Fibroblast of skin of left quadriceps (primary cell): ENCODE data around the gene USP34.
"Not testable (repeated sequence)": the region's sequence is repeated elsewhere in the genome, so short reads cannot be mapped to it uniquely, and the experiment has no call there.

Experiments
- DNase-seq, 2 experiments: peaks; one replicate each; pipeline ENCODE4 v3.0.0-alpha.2; 2013; ENCODE audit warnings: low read depth in 2 of 2

Gene USP34

DNA sequence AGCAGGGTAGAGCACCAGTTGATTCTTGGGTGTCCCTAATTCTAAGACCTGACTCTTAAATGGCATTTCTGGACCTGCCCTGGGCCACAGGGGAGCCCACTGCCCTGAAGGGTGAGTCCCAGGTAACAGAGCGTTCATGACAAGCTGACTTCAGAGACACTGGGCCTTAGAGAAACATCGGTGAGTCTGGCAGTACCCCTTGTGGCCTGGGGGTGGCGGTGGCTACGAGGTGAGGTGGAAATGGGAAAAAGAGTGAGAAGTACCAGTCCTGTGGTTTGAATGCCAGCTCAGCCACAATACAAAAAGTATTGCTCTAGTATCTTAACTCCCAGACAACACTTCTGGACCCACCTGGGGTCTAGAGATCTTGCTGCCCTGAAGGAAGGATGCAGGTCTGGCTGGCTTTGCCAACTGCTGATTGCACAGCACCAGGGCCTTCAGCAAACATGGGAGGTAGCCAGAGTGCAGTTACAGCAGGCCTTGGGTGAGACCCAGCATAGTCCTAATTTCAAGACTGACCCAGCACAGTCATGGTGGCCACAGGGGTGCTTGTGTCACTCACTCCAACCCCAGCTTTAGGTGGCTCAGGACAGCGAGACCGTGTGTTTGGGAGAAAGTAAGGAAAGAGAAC is 44.5 kb downstream of the USP34 start:
- DNase-seq, result no peak

DNA sequence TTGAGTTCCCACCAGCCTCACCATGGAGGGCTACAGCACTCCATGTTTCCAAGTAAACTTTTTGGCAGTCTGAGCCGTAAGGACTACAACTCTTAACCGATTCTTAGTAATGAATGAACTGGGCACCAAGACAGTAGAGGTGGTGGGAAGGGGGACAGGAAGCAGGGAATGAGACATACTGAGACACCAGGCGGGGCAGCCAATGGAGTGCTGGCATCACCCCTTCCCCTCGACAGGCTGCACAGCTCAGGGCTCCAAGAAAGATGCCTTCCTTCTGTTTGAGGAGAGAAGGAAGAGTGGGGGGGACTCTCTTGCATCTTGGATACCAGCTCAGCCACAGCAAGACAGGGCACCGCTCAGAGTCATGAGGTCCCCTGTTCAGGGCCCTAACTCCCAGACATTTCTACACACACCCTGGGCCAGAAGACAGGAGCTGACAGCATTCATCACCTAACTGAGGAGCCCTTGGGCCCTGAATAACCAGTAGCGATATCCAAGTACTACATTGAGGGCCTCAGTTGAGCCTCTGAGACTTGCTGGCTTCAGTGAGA is 45.2 kb downstream of the USP34 start:
- DNase-seq, result no peak

DNA sequence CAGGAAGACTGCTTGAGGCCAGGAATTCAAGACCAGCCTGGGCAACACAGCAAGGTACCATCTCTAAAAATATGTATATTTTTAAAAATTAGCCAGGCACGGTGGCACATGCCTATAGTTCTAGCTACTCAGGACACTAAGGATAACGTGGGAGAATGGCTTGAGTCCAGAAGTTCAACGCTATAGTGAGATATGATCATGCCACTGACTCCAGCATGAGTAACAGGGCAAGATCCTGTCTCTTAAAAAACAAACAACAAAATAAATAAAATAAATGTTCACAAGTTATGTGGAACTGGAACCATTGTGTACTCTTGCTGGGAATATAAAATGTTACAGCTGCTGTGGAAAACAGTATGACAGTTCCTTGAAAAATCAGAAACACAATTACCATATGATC is 47.2 kb downstream of the USP34 start:
- DNase-seq, result no peak

DNA sequence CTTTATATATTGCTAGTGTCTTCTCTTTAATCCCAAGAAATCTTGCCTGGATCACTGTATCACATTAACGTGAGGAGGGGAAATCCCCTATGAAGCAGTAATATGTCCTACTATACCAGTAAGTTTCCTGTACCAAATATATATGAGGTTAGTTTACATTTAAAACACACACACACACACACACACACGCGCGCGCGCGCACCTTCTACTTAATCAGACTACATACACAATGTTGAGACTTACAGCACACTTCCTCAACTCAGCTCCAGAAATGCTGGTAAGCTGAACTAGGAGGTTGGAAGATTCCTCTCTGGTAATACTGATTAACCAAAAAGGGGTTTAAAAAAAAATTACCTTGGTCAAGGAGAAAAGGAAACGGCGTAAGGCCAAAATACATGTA is 49.3 kb downstream of the USP34 start:
- no peak for DNase-seq

DNA sequence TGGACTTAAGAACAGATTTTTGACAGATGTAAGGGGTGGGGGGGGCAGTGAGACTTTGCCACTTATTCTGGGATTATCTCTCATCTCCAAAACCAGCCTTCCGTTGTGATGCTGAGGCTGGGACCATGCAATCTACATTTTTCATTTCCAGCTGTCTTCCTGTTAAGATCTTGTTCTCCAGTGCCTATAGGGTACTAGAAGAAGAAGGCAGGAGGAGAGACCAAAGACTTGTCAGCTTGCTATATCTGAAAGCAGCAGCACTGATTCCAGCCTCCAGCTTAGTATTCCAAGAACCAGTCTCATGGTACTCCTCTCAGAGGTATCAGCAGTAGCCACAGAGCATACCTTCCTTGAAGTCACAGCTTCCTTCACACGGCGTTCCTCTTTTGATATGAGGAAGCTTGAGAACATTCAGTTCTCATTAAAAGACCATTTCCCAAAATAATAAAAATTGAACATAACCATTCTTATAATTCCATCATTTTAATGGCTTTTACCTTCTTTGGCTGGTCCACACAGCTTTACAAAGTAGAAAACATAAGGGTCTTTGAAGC is 49.8 kb downstream of the USP34 start:
- DNase-seq, result no peak

DNA sequence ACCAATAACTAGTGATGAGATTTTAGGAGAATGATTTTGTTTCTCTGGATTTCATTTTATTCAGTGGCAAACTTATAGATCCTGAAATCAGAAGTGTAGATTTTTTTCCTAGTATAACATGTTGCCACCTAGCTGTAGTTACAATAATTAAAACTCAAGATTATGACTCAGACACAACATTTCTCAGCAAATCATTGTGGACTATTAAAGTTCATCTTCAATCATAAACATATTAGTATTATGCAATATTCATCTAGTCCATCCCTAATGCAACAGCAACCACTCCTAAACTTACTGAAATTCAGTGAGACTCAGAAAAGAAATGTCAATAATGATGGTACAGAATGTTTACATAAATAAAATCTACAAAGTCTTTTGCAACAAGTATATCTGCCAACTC is 51.3 kb downstream of the USP34 start:
- DNase-seq, result peak in 1 of 2 experiments; percentile 3

DNA sequence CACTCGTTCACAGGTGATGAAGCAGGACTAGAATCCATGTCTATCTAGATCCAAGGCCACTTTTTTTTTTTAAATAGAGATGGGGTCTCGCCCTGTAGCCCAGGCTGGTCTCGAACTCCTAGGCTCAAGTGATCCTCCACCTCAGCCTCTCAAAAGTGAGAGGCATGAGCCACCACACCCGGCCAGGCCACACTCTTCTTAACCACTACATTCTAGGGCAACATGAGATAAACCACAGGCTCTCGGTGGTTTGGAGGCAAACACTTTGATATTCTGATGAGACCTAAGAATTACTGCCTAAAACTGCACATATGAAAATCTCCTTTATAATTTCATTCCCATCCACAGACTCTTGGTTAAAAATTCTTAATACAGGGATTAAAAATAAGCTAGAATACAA is 51.8 kb downstream of the USP34 start:
- DNase-seq, result no peak

DNA sequence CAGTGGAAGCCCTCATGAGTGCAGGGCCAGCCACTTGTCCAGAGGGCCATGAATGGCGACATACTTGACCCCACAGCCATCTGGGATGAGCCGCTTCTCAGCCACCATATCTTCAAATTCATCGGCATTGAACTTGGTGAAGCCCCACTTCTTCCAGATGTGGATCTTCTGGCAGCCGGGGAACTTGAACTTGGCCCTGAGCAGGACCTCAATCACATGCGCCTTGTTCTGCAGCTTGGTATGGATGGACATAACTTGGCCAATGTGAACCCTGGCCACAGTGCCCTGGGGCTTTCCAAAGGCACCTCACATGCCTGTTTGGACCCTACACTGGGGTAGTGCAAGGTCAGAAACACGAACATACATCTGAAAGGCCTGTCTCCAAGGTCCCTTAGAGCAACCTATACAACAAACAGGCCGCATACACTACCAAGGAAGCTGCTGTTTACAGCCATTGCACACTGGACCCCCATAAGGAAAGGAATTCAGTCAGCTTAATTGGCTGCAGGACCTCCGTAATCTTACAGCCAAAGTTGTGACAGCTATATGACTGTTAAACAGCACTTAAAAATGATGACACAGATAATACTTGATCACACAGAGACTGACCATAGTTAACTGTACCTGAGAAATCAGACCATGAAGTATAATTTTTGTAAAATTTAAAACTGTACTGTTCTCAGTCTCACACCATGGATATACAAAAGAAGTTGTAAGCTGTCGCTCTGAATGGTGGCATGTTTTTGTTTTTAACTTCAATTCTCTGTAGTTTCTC is 53.8 kb downstream of the USP34 start:
- no peak for DNase-seq

DNA sequence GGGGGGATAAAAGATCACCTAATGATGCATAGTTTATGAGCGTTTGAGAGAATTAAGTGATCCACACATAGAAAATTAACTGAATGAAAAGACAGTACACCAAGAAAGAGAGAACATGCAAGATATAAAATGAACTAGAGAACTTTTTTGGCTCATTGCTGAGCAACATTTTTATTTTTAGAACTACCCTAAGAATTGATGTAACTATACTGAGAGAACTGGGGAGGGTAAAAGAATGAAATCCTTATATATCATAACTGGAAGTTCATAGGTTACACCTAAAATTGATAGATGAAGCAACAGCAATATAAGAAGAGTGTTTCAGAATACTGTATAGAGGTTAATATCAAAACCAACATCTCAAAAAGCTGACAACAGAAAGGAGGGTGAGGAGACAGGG is 55.6 kb downstream of the USP34 start:
- no peak for DNase-seq

DNA sequence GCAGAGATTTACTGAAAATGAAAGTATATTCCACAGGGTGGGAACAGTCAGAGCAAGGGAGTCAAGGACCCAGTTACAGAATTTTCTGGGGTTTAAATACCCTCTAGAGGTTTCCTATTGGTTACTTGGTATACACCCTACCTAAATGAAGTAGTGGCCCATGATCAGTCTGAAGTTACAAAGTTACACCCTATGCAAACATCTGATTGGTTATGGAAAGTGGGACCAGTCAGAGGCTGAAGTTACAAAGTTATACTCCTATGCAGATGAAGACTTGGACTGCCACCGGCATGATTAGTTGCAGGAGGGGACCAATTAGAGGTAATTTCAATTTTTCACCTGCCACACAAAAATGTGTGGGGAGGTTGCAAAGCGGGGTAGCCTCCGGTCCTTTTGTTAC is 56.2 kb downstream of the USP34 start:
- DNase-seq, result no peak

DNA sequence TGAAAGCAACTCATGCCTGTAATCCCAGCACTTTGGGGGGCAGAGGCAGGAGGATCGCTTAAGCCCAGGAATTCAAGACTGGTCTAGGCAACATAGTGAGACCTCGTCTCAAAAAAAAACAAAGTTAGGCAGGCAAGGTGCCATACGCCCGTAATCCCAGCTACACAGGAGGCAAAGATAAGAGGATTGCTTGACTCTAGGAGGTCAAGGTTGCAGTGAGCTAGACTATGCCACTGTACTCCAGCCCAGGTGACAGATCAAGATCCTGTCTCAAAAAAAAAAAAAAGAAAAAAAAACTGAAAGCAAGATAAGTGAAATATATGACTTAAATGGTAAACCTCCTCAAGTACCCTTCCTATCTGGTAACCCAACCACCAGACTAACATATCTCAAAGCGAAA is 59.8 kb downstream of the USP34 start:
- no peak for DNase-seq

DNA sequence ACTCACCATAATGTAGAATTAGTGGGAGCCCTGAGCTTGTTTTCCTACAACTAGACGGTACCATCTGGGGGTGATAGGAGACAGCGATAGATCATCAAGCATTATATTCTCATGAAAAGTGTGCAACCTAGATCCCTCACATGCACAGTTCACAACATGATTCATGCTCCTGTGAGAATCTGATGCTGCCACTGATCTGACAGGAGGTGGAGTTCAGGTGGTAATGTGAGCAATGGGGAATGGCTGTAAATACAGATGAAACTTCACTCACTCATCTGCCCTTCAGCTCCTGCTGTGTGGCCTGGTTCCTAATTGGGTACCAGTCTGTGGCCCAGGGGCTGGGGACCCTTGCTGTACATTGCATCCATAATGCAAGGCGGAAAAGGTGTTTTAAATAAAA is 60.7 kb downstream of the USP34 start:
- DNase-seq, result no peak

DNA sequence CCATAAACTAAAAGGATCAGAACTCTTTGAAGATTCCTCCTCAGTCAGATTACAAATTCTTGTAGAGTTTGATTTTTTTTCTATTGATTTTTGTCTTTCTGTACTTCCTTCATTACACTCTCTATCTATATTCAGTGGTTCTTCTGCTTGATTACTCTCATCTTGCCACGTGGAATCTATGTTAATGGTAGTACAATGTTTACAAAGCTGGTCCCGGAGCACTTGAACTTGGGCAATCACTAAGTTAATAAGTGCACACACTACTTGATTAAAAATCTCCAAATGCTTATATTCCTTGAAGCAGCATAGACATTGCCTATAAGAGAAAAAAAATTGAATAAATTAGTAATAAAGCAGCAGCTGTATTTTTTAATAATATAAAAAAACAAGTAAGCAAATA is 65.1 kb downstream of the USP34 start:
- DNase-seq, result no peak

DNA sequence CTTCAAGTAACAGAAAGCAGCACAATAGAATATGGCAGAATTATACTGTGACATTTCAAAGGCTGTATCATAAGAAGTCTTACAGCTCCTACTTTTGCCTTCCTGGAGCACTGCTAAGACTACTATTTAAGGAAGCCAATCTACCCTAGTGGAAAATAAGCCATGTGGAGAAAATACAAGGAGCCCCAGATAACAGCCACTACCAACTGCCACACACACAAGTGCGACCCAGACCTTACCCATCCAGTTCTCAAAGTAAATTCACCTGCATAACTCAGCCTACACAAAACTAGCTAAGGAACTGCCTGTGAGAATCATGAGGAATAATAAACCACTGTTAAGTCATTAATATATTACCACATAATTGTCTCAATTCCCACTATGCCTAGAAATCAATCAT is 66.4 kb downstream of the USP34 start:
- DNase-seq, result no peak

DNA sequence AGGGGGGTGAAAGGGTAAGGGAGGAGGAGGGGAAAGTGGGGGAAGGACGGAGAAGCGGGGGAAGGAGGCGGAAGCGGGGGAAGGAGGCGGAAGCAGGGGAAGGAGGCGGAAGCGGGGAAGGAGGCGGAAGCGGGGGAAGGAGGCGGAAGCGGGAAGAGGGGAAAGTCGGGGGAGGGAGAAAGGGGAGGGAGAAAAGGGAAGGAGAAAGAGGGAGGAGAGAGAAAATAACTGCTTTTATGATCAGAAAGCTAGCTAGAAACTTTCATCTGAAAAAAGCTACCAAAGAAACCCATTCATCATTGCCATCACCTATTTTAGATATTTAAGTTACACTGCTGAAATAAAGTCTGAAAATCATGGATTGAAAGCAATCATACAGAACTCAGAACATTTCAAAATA is 72.5 kb downstream of the USP34 start:
- no peak for DNase-seq

DNA sequence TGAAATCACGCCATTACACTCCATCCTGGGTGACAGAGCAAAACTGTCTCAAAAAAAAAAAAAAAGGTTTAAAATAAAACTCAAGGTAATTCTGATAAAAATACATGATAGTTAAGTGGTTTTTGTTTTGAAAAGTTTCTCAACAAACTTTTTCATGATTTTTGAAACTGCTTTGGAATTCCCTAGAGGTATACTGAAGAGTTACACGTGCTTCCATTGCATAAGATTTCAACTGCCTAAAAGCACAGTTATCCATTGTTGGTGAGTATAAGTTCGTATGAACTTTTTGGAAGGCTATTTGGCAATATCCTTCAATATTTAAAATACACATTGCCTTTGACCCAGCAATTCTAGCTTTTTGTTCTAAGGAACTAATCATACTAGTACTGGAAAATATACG is 74.9 kb downstream of the USP34 start:
- no peak for DNase-seq

DNA sequence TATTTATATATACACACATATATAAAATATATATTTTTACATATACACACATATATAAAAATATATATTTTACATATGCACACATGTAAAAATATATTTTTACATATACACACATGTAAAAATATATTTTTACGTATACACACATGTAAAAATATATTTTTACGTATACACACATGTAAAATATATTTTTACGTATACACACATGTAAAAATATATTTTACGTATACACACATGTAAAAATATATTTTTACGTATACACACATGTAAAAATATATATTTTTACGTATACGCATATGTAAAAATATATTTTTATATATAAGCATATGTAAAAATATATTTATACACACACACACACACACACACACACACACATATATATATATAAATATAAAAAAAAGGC is 83.3 kb downstream of the USP34 start:
- not testable (repeated sequence) for DNase-seq

DNA sequence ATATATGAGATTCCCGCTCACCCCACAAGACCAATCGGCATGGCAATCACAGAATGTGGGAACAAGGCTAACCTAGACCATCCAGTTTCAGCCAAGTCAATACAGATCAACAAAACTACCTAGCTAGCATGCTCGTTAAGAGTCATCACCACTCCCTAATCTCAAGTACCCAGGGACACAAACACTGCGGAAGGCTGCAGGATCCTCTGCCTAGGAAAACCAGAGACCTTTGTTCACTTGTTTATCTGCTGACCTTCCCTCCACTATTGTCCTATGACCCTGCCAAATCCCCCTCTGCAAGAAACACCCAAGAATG is 90.0 kb downstream of the USP34 start:
- DNase-seq, result not testable (repeated sequence)

DNA sequence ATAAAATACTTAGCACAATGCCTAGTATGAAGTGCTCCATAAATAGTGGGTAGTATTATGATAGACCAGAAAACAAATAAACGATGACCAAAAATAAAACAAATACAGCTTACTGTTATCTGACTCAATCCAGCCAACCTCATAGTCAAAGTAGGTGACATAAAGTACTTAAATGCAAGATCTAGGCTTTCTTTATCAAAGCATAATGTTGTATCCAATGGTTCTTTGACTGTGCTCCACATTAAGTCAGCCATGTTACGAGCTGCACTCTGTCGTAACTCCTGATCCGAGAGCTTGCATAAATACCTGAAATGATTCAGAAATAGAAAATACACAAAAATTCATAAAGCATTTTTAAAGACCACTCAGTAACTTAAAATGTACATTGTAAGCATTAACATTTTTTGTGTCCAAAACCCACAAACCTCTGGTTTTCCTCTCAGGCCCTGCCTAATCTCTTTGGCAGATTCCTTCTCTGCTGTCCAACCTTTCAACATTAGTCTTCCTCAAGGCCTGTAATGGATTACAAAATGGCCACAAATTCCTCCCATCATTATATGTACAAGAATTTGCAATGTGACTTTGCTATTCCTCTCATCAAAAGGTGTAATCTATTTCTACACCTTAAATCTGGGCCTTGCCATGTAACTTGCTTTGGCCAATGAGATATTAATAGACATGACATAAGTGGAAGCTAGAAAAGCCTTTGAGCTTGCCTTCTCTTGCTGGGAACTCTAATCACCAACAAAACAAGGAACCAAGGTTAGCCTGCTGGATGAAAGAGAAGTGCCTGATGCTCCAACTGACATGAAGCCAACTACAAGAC is 90.6 kb downstream of the USP34 start:
- no peak for DNase-seq

DNA sequence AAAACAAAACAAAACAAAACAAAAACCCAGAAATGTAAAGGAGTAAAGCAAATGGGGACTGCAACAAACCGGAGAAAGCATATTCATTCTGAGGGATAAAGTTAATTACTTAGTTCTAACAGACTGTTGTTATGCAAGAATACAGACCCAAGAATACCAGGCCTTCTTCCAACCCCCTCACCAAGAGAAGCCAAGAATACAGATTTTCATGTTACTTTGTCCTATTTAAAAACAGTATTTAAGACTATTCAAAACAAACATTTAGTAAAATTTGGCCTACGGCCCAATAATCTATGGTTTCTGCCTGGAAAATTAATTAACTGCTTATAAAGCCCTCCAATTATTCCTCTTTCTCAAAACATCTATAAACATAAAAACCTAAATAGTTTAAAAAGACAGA is 91.4 kb downstream of the USP34 start:
- DNase-seq, result no peak

DNA sequence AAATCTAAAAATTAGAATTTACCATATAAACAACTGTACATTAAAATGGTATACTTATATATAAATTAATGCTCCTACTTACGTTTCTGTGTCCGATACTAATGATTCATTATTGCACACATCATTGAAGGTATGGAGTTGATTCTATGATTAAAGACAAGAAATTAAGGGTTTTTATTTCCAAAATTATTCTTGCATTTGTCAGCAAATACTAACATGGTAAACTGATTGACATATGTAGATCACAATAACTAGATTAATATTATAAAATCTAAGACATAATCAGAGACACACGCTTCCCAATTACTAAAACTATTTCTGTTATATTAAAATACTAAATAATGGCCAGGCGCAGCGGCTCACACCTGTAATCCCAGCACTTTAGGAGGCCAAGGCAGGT is 92.6 kb downstream of the USP34 start:
- no peak for DNase-seq

DNA sequence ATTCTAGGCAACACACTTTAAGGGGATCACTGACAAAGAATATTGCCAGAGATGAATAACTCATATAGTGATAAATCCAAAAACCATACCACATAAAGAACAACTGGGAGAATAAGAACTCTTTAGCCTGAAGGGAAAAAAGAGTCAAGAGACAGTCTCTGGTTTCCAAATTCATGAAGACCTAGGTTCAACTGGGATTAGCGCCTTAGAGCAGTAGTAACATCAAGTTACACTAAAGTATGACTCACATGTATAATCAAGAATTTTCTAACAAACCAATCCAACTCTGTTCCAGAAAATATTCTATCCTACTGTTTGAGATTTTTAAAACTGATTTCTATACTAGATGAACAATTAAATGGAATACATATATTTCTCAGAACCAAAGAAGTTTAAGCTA is 93.8 kb downstream of the USP34 start:
- no peak for DNase-seq
